NCI-H128 (cell line): ENCODE measurements around the gene TOGARAM2.

Experiments used
- DNase-seq: peaks from one replicate; lab custom pipeline; 2025; ENCODE audit not compliant: unreplicated experiment; lab: John Stamatoyannopoulos, UW

Gene TOGARAM2

GRCh38 chr2:28997847-28998735 lies 17.0 kb downstream of the TOGARAM2 start:
- no peak for DNase-seq

GRCh38 chr2:29000481-29000880 lies 19.4 kb downstream of the TOGARAM2 start:
- no peak for DNase-seq

- DNase-seq: no peak
Measured at GRCh38 chr2:29000956-29001355, 19.9 kb downstream of the TOGARAM2 start.

- DNase-seq: no peak
Measured at GRCh38 chr2:29001806-29002205, 20.7 kb downstream of the TOGARAM2 start.

GRCh38 chr2:29004755-29005154 lies 23.7 kb downstream of the TOGARAM2 start:
- DNase-seq: no peak

- DNase-seq: no peak
Measured at GRCh38 chr2:29005331-29005730, 24.2 kb downstream of the TOGARAM2 start.

- DNase-seq: no peak
Measured at GRCh38 chr2:29006092-29006979, 25.2 kb downstream of the TOGARAM2 start.

- no peak for DNase-seq
Measured at GRCh38 chr2:29006980-29007301, 25.8 kb downstream of the TOGARAM2 start.

- DNase-seq: no peak
Measured at GRCh38 chr2:29009270-29009669, 28.2 kb downstream of the TOGARAM2 start.

GRCh38 chr2:29009711-29010677 lies 28.9 kb downstream of the TOGARAM2 start:
- DNase-seq: no peak

- no peak for DNase-seq
Measured at GRCh38 chr2:29010946-29011345, 29.8 kb downstream of the TOGARAM2 start.

- no peak for DNase-seq
Measured at GRCh38 chr2:29011418-29012060, 30.4 kb downstream of the TOGARAM2 start.

GRCh38 chr2:29012211-29012681 lies 31.1 kb downstream of the TOGARAM2 start:
- no peak for DNase-seq

- no peak for DNase-seq
Measured at GRCh38 chr2:29013057-29013780, 32.1 kb downstream of the TOGARAM2 start.

GRCh38 chr2:29014331-29014730 lies 33.2 kb downstream of the TOGARAM2 start:
- DNase-seq: no peak

GRCh38 chr2:29014811-29015421 lies 33.8 kb downstream of the TOGARAM2 start:
- no peak for DNase-seq

- DNase-seq: no peak
Measured at GRCh38 chr2:29015701-29016470, 34.8 kb downstream of the TOGARAM2 start.

- DNase-seq: no peak
Measured at GRCh38 chr2:29016504-29016903, 35.4 kb downstream of the TOGARAM2 start.
